HFF-Myc (cell line): ENCODE results near the gene OASL.

Experiments used
- DNase-seq: peaks from one replicate; pipeline ENCODE4 v3.0.0-alpha.2; 2011; ENCODE audit warnings: low read depth; ENCODE audit errors: extremely low read depth
- H3K4me3 ChIP-seq: replicated peaks from 2 replicates; pipeline ENCODE4 v1.5.1; 2011; ENCODE audit warnings: low read depth, mild to moderate bottlenecking, control low read depth, low read length
- CTCF ChIP-seq: IDR thresholded peaks from 2 replicates; pipeline ENCODE4 v1.5.1; 2012; ENCODE audit warnings: mild to moderate bottlenecking, low read depth, low read length, control low read depth; ENCODE audit errors: missing control alignments

The OASL gene, protein sequence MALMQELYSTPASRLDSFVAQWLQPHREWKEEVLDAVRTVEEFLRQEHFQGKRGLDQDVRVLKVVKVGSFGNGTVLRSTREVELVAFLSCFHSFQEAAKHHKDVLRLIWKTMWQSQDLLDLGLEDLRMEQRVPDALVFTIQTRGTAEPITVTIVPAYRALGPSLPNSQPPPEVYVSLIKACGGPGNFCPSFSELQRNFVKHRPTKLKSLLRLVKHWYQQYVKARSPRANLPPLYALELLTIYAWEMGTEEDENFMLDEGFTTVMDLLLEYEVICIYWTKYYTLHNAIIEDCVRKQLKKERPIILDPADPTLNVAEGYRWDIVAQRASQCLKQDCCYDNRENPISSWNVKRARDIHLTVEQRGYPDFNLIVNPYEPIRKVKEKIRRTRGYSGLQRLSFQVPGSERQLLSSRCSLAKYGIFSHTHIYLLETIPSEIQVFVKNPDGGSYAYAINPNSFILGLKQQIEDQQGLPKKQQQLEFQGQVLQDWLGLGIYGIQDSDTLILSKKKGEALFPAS

DNA sequence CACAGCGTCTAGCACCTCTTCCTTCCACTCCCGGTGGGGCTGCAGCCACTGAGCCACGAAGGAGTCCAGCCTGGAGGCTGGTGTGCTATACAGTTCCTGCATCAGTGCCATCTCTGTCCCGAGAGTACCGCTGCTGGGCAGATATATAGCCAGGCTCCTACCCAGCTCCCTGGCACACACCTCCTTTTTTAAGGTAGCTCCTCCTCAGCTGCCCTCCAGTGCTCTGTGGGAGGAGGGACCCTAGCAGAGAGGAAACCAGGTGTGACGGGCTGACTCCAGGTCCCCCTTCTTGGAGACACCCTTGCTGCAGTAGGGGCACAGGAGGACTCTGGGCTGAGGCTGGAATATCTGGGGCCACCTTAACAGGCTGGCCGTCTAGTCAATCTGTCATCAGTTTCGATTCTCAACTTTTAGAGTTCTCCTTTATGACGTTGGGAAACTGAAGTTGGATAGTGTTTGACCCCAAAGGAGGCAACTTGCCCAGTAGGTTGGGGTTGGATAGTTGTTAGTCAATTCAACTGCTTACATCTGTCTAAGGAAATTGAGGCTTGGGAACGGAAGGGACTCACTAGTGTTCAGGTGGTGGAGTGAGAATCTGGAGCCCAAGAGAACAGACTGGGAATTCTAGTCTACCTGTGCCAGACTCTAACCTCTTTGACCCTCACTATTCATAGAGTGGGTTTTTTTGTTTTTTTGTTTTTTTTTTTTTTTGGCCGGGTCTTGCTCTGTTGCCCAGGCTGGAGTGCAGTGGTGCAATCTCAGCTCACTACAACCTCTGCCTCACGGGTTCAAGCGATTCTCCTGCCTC lies at the start of gene OASL:
Gene OASL (minus strand): TSS at position 386 of the 808 bp plus-strand sequence. CDS start 275 bp downstream, at position 111.
- no peak for DNase-seq
- TF ChIP-seq CTCF: no peak
- H3K4me3 ChIP-seq: peak within 1 kb of the TSS; percentile 28

DNA sequence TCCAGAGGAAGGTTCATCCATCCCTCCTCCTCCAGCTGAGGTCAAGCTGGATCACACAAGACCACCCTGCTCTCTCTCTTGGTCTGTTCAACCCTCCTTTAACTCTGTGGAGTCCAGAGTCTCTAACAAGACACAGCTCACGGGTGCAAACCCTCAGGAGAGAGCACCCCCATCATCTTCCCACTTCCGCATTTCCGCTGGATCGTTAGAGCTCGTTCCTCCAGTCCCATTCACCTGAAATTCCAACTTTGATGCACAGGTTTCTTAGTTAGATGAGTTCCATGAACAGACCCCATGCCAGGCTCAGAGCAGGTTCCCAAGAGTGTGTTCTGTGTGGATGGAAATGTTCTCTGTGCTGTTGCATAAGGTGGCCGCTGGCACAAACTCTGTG lies 49.1 kb upstream of the OASL start:
- DNase-seq: no peak
- no peak overlapping the region for H3K4me3 ChIP-seq
- no peak for TF ChIP-seq CTCF

DNA sequence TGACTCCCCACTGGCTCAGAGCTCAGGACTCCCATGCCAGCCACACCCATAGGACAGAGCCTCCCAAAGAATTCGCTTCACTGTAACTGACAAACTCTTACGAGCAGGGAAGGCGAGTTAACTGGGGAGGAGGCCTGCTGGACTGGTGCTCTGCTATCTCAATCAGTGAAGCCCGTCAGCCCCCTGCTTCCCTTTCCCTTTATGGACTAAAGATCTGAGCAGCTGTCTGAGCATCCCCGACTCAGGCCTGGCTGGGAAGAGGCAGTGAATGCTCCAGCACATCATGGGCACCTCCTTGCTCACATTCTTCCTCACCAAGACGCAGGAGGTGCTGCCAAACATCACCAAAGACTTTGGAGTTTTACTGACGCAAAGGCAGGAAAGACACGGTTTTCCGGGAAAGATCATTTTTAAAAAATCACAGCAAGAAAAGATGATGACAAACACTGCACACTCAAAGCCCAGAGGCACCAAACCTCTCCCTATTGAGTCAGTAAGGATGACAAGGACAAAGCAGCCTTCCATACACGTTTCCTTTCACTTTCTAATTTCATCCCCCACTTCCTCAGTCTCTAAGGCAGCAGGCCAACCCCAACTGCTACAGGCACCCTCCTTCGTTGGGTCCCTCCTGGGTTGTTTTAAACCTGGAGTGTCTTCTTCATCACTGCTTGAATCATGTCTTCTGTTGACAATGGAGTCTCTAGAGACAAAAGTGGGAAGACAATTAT lies 48.6 kb upstream of the OASL start:
- no peak for TF ChIP-seq CTCF
- no peak overlapping the region for H3K4me3 ChIP-seq
- no peak for DNase-seq

- H3K4me3 ChIP-seq: no peak overlapping the region
- DNase-seq: no peak
- no peak for TF ChIP-seq CTCF
Measured at GRCh38 chr12:121086781-121087295, 47.8 kb upstream of the OASL start.

GRCh38 chr12:121085506-121086353 lies 46.7 kb upstream of the OASL start:
- no peak overlapping the region for H3K4me3 ChIP-seq
- no peak for DNase-seq
- TF ChIP-seq CTCF: no peak

GRCh38 chr12:121085069-121085468 lies 46.0 kb upstream of the OASL start:
- TF ChIP-seq CTCF: no peak
- peak; percentile 19 for DNase-seq
- H3K4me3 ChIP-seq: no peak overlapping the region
